CD4-positive, alpha-beta memory T cell (primary cell): ENCODE data around the gene ZIC2. TPM values are rescaled to one million over a fixed set of nuclear protein-coding genes. Genes with fewer than 3 reads are reported as not detected.

ENCODE experiments used
- CTCF ChIA-PET: fragments of 350-600 bp; sonication (Branson Sonifier 250); formaldehyde crosslinking; loops from one replicate; lab custom pipeline; 2021; ENCODE audit warnings: inconsistent platforms; ENCODE audit not compliant: partially characterized antibody; lab: Charles Lee
- POLR2A ChIA-PET: fragments of 350-600 bp; sonication (Branson Sonifier 250); formaldehyde crosslinking; loops from one replicate; lab custom pipeline; 2021; ENCODE audit not compliant: partially characterized antibody; lab: Charles Lee
- DNase-seq, 5 donors: peaks; one replicate each; pipeline versions ENCODE4 v3.0.0 to v3.0.0-alpha.2; 2020 to 2022; ENCODE audit warnings: mixed read lengths in 1 of 5
- H3K27ac ChIP-seq: one replicate; pipeline ENCODE4 v1.7.0; 2013; ENCODE audit warnings: low read depth, low read length
- H3K27me3 ChIP-seq: 2 replicates; pipeline ENCODE4 v1.7.0; 2013; ENCODE audit warnings: mild to moderate bottlenecking, low read length, moderate library complexity; ENCODE audit not compliant: insufficient read depth
- H3K36me3 ChIP-seq: 2 replicates; pipeline ENCODE4 v1.7.0; 2013; ENCODE audit warnings: mild to moderate bottlenecking, low read length, moderate library complexity; ENCODE audit not compliant: insufficient read depth
- H3K4me1 ChIP-seq: 2 replicates; pipeline ENCODE4 v1.7.0; 2013; ENCODE audit warnings: mild to moderate bottlenecking, low read length, moderate library complexity; ENCODE audit not compliant: insufficient read depth
- H3K4me3 ChIP-seq, 2 donors: one replicate each; pipeline ENCODE4 v1.7.0; 2013; ENCODE audit warnings: low read length in 2 of 2, mild to moderate bottlenecking in 1 of 2
- H3K9me3 ChIP-seq, 2 donors: one replicate each; pipeline ENCODE4 v1.7.0; 2013; ENCODE audit warnings: low read length in 2 of 2, control low read depth in 1 of 2; ENCODE audit not compliant: control insufficient read depth in 1 of 2
- H3K27ac Mint-ChIP-seq, 7 donors: one replicate each; pipeline ENCODE4 v1.8.0; 2020 to 2021; ENCODE audit warnings: mixed read lengths in 7 of 7, mild to moderate bottlenecking in 6 of 7, inconsistent platforms in 3 of 7, moderate library complexity in 3 of 7
- H3K27me3 Mint-ChIP-seq, 2 donors: one replicate each; pipeline ENCODE4 v1.8.0; 2020 to 2021; ENCODE audit warnings: mixed read lengths in 2 of 2
- H3K36me3 Mint-ChIP-seq, 2 donors: one replicate each; pipeline ENCODE4 v1.8.0; 2020 to 2021; ENCODE audit warnings: mixed read lengths in 2 of 2, inconsistent platforms in 1 of 2, mild to moderate bottlenecking in 1 of 2
- H3K4me1 Mint-ChIP-seq, 4 donors: one replicate each; pipeline ENCODE4 v1.8.0; 2020 to 2021; ENCODE audit warnings: mixed read lengths in 4 of 4, mild to moderate bottlenecking in 1 of 4
- H3K4me3 Mint-ChIP-seq, 8 donors: one replicate each; pipeline ENCODE4 v1.8.0; 2020 to 2021; ENCODE audit warnings: mixed read lengths in 8 of 8, mild to moderate bottlenecking in 7 of 8, moderate library complexity in 6 of 8, inconsistent platforms in 3 of 8
- H3K9me3 Mint-ChIP-seq, 8 donors: one replicate each; pipeline ENCODE4 v1.8.0; 2020 to 2021; ENCODE audit warnings: mixed read lengths in 8 of 8, mild to moderate bottlenecking in 5 of 8, inconsistent platforms in 3 of 8, moderate library complexity in 1 of 8
- intact Hi-C: fragments of 100-400 bp; cut with micrococcal nuclease; formaldehyde crosslinking; loops from one replicate; pipeline ENCODE4 v1.15.1; 2023
- polyA plus RNA-seq, 2 donors: library from polyadenylated mRNA; unstranded; fragments of 300-500 nt; fragmentation: Illumina TruSeq; gene quantifications; one replicate each; pipeline ENCODE4 v1.2.3, GENCODE V29; 2021
- total RNA-seq, 2 experiments: library from RNA; stranded (reverse); gene quantifications; one replicate each; pipeline ENCODE4 v1.2.3, GENCODE V29; 2021

Gene ZIC2
- total and polyA plus RNA-seq, 4 experiments from 2014 or later = not detected

DNA sequence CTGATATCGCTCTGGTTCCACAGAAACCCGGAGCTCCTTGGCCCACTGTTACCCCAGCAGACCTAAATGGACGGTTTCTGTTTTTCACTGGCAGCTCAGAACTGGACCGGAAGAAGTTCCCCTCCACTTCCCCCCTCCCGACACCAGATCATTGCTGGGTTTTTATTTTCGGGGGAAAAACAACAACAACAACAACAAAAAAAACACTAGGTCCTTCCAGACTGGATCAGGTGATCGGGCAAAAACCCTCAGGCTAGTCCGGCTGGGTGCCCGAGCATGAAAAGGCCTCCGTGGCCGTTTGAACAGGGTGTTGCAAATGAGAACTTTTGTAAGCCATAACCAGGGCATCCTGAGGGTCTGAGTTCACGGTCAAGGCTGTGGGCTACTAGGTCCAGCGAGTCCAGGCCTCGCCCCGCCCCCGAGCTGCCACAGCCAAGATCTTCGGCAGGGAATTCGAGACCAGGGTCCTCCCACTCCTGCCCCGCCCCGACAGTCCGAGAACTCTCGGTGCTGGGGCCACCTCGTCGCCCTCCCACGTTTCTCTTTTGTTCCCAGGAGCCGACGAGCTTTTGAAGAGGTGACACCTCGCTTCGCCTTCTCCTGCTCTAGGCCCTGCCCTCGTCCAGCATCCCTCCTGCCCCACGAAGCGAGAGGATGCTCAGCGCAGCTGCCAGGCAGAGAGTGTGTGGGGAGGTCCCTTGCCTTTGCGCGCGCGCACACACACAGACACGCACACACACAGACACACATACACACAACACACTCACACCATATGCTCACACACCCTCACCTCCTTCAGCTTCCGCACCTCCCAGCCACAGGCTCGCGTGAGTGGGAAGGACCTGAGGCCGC, 8.8 kb downstream of the ZIC2 start:
- Mint-ChIP-seq H3K4me1 (peaks cover 12 to 34% (median 20%) of the 10 kb centered on the region in 4 donors), H3K9me3 (peaks cover 0 to 46% (median 22%) of the 10 kb centered on the region in 8 donors), H3K27ac (peak overlapping the region in 4 of 7 donors; percentile 42 to 93 (median 77)), H3K36me3 (peaks cover 0 to 6% of the 10 kb centered on the region in 2 donors), H3K27me3 (peaks cover 62 to 70% of the 10 kb centered on the region in 2 donors), H3K4me3 (peak overlapping the region in 7 of 8 donors; percentile 4 to 70 (median 55))
- intact Hi-C loops = no loop called here
- H3K4me3 ChIP-seq = no peak overlapping the region
- ChIA-PET POLR2A (interaction anchor here (1.1 to 1.2 kb wide), 2 partner anchors 9 to 24 kb away, joined by 3 read pairs; partner anchors contain the start of gene ZIC2), CTCF (no interaction called here)
- no peaks in the 10 kb centered on the region for H3K9me3 ChIP-seq
- peak in 1 of 5 donors; percentile 21 for DNase-seq
- peaks cover 20% of the 10 kb centered on the region for H3K4me1 ChIP-seq
- no peaks in the 10 kb centered on the region for H3K36me3 ChIP-seq
- no peak overlapping the region for H3K27ac ChIP-seq
- peaks cover 93% of the 10 kb centered on the region for H3K27me3 ChIP-seq

DNA sequence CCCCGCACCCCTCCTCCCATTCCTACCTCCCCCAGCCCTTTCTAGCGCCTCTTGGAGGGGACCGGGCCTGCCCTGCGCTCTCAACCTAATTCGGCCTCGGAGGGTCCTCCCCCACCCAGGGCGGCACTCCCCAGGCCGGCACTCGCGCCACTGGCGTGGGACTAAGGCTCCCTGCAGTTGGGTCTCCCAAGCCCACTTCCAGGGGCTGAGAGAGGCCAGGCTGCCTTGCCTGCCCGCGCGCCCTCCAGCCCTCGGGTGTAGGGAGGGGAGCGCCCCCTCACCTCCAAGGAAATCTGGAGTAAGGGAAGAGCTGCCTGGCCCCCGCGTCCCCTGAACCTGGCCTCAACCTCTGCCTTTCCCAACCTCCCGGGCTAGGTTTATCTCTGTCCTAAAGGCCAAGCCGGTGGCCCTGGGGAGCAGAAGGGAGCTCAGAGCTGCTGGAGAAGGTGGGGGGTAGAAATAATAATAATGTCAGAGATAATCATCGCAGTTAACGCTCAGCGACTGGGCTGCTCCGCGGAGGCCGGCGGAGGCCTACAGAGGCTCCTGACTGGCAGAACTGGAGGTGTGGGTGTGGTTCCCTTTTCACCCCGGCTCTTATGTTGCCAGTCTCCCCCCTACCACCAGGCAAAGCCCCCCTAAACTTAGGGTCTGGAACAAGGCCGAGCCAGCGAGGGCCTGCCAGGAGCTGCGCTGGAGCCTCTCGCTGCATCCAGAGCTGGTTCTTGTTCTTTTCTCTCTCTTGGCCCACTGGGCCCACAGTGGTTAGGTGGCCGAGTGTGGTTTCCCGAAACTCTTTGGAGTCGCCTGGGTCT, 9.6 kb downstream of the ZIC2 start:
- Histone ChIP-seq H3K36me3 (no peaks in the 10 kb centered on the region), H3K4me1 (peaks cover 25% of the 10 kb centered on the region), H3K27me3 (peaks cover 97% of the 10 kb centered on the region), H3K4me3 (no peak overlapping the region), H3K9me3 (no peaks in the 10 kb centered on the region), H3K27ac (no peak overlapping the region)
- ChIA-PET CTCF (no interaction called here), POLR2A (interaction anchor here (2.5 kb wide), 1 partner anchor 17 kb away, joined by 8 read pairs; no protein-coding TSS in a partner anchor)
- peaks cover 9 to 27% (median 16%) of the 10 kb centered on the region in 4 donors for H3K4me1 Mint-ChIP-seq
- intact Hi-C loops = no loop called here
- peak overlapping the region in 4 of 7 donors; percentile 12 to 93 (median 36) for H3K27ac Mint-ChIP-seq
- peak overlapping the region in 3 of 8 donors; percentile 8 to 51 (median 36) for H3K4me3 Mint-ChIP-seq
- peaks cover 0 to 3% of the 10 kb centered on the region in 2 donors for H3K36me3 Mint-ChIP-seq
- peak in 1 of 5 donors; percentile 4 for DNase-seq
- H3K27me3 Mint-ChIP-seq = peaks cover 66 to 74% of the 10 kb centered on the region in 2 donors
- H3K9me3 Mint-ChIP-seq = peaks cover 0 to 47% (median 26%) of the 10 kb centered on the region in 8 donors

DNA sequence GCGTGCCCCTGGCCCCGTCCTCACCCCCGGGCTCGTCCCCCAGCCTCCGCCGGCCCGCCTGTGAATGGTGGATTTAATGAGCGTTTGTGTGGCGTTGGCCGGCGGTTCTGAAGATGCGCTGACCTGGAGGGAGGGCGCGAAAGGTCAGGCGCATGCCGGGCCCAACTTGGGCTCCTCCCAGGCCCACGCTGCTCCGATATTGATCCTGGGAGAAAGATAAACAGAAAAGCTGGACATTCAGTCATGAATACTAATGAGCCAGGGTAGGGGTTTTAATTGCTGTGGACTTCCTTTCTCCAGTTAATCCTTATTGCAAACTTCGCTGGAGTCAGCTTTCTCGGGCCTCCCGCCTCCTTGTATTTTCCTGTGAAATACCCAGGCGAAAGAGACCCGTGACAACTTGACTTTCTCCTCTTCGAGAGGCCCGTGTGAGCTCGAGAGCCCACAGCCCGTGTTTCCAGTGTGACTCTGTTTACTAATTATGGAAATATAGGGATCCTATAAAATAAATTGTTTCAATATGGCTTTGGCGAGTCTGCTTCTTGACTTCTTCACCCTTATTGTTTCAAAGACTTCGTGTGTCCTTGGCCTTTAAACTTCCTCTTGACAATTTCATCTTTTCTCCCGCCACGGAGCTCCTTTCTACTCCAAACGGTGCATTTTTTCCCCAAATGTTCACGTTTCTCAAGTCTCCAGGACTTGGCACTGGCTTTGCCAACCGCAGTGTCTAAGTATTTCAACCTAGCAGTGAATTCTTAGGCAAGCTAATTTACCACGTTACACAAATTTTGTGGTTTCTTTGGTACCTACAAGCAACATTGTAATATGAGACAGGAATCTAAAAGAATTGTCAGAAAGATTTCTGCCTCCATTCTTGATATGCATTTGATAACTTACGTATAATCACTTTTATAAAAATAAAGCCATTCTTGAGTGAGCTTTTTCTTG, 10.5 kb downstream of the ZIC2 start:
- H3K27me3 Mint-ChIP-seq = peaks cover 65 to 73% of the 10 kb centered on the region in 2 donors
- peak overlapping the region in 4 of 7 donors; percentile 1 to 80 (median 66) for H3K27ac Mint-ChIP-seq
- intact Hi-C loops = loop anchor here (2.0 kb wide), 1 partner anchor 15 kb away; no protein-coding TSS in a partner anchor
- CTCF ChIA-PET = interaction anchor here (1.0 kb wide), 1 partner anchor 10 kb away, joined by 3 read pairs; the partner anchor contains the start of gene ZIC2
- H3K27me3 ChIP-seq = peaks cover 97% of the 10 kb centered on the region
- no peak overlapping the region for H3K27ac ChIP-seq
- H3K9me3 ChIP-seq = no peaks in the 10 kb centered on the region
- POLR2A ChIA-PET = interaction anchor here (1.0 to 2.5 kb wide), 5 partner anchors 10 to 335 kb away, joined by 3 to 8 read pairs (median 6); partner anchors contain the start of gene ZIC2
- no peaks in the 10 kb centered on the region for H3K36me3 ChIP-seq
- H3K4me3 ChIP-seq = no peak overlapping the region
- H3K4me1 ChIP-seq = peaks cover 25% of the 10 kb centered on the region
- H3K4me1 Mint-ChIP-seq = peaks cover 9 to 29% (median 16%) of the 10 kb centered on the region in 4 donors
- H3K36me3 Mint-ChIP-seq = peaks cover 0 to 2% of the 10 kb centered on the region in 2 donors
- no peak for DNase-seq
- peak overlapping the region in 2 of 8 donors; percentile 43 to 53 for H3K4me3 Mint-ChIP-seq
- H3K9me3 Mint-ChIP-seq = peaks cover 0 to 50% (median 27%) of the 10 kb centered on the region in 8 donors

DNA sequence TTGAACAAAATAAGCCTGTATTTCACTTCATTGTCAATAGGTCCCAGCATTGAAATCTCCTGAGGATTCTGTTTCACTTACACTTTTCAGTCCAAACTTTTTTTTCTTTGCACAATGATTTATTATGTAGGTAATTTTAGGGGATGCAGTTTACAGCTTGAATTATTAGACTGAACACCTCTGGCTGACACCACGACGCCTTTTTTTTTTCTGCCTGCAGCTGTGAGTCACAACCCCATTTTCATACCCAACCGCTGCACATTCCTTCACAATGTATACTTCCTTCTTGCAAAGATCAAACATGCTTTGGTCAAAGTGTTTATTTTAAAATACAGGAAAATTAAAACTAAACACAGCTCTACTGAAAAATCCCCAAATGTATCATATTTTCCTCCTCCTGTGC, 11.4 kb downstream of the ZIC2 start:
- no peaks in the 10 kb centered on the region for H3K36me3 Mint-ChIP-seq
- no peak for DNase-seq
- peaks cover 62 to 68% of the 10 kb centered on the region in 2 donors for H3K27me3 Mint-ChIP-seq
- Histone ChIP-seq H3K4me3 (no peak overlapping the region), H3K4me1 (peaks cover 25% of the 10 kb centered on the region), H3K27ac (no peak overlapping the region), H3K27me3 (peaks cover 97% of the 10 kb centered on the region), H3K36me3 (no peaks in the 10 kb centered on the region), H3K9me3 (no peaks in the 10 kb centered on the region)
- H3K27ac Mint-ChIP-seq = peak overlapping the region in 3 of 7 donors; percentile 44 to 80 (median 69)
- peaks cover 9 to 25% (median 16%) of the 10 kb centered on the region in 4 donors for H3K4me1 Mint-ChIP-seq
- POLR2A ChIA-PET = interaction anchor here (1.0 to 2.5 kb wide), 6 partner anchors 9 to 336 kb away, joined by 3 to 9 read pairs (median 6); partner anchors contain the start of gene ZIC2
- intact Hi-C loops = loop anchor here (2.0 kb wide), 1 partner anchor 16 kb away; no protein-coding TSS in a partner anchor
- H3K9me3 Mint-ChIP-seq = peaks cover 0 to 46% (median 26%) of the 10 kb centered on the region in 8 donors
- CTCF ChIA-PET = no interaction called here
- H3K4me3 Mint-ChIP-seq = no peak overlapping the region

DNA sequence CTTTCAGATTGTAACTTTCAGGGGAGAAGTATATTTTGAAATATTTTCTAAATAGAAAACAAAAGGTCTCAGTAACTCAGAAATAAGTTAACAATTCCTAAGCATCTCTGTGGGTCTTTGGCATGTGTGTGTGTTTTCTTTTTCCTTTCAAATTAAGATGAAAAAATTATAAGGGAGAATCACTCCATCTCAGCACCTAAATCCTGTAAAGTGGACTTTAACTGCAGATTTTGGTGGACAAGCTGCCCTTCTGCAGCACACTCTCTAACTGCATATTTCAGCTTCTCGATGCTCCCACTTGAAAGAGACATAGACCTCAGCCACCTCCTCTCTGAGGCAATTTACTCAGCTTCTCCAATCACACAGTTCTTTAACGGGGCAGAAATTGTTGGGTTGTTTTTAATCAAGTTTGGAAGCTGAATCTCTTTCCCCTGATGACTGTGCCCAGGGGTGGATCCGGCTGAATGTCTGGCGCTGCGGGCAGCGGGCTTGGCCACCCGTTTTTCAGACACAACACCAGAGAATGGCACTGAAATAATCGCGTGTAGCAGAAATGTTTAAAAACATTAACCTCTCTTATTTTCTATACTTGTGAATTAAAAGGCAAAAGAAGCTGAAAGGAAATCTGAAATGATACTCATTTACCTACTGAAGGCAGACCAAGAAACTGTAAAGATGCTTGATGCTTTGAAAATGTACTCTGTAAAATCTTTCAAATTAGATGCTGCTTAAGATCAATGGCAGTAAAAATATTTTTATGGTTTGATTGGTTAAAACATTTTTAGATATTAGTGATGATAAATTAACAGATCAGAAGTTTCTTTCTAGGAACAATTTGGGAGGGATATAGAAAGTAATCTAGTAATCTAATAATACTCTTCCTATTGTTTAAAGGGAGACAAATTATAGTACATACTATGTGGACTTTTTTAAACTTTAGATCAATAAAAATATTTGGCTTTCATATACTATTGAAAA, 12.4 kb downstream of the ZIC2 start:
- no peaks in the 10 kb centered on the region for H3K36me3 Mint-ChIP-seq
- intact Hi-C loops = loop anchor here (2.0 kb wide), 1 partner anchor 17 kb away; no protein-coding TSS in a partner anchor
- Histone ChIP-seq H3K36me3 (no peaks in the 10 kb centered on the region), H3K4me1 (peaks cover 24% of the 10 kb centered on the region), H3K9me3 (no peaks in the 10 kb centered on the region), H3K4me3 (no peak overlapping the region), H3K27ac (no peak overlapping the region), H3K27me3 (peaks cover 100% of the 10 kb centered on the region)
- no peak overlapping the region for H3K4me3 Mint-ChIP-seq
- peaks cover 0 to 46% (median 25%) of the 10 kb centered on the region in 8 donors for H3K9me3 Mint-ChIP-seq
- peaks cover 9 to 23% (median 14%) of the 10 kb centered on the region in 4 donors for H3K4me1 Mint-ChIP-seq
- ChIA-PET CTCF (no interaction called here), POLR2A (interaction anchor here (1.7 to 2.9 kb wide), 4 partner anchors 10 to 27 kb away, joined by 7 to 9 read pairs (median 8); no protein-coding TSS in a partner anchor)
- DNase-seq = peak in 1 of 5 donors; percentile 3
- peaks cover 67 to 74% of the 10 kb centered on the region in 2 donors for H3K27me3 Mint-ChIP-seq
- peak overlapping the region in 1 of 7 donors; percentile 80 for H3K27ac Mint-ChIP-seq
